ENCODE measurements around the gene RILPL1. TPM values are rescaled to one million over a fixed set of nuclear protein-coding genes. Genes with fewer than 3 reads are reported as not detected.
A peak's percentile ranks its signal among the peaks of the same experiment; 100 is the strongest.

Gene RILPL1
- total and polyA plus RNA-seq, 9 of the 15 experiments (the other 6 are each of a cell fraction or from before 2014, with no cell fraction given): 0.25 to 10.6 (median 8.6) TPM

- TF ChIP-seq CLOCK (CRISPR knock-in tag; IDR thresholded peaks at IDR 0.05; ENCODE audit: borderline replicate concordance) (no peak), DACH1 (IDR thresholded peaks at IDR 0.05; ENCODE audit: partially characterized antibody) (no peak), CHD1 (IDR thresholded peaks at IDR 0.05; ENCODE audit: low read length) (no peak), BRF1 (IDR thresholded peaks at IDR 0.05; ENCODE audit: borderline replicate concordance, extremely low read depth, insufficient read length) (no peak)
These were observed 42.0 kb downstream of the RILPL1 start (continued) for GRCh38 chr12:123491481-123491880.

GRCh38 chr12:123491056-123491455 lies 42.5 kb downstream of the RILPL1 start:
- ChIA-PET POLR2A (interaction anchor here (2.0 kb wide), 1 partner anchor 10 kb away, joined by 7 read pairs; no protein-coding TSS in a partner anchor), CTCF (ENCODE audit: low intra/inter-chr PET ratio) (no interaction called here)
- H3K9ac ChIP-seq (ENCODE audit: insufficient read depth in 1 of 2, low read depth in 2 of 2, low read length in 2 of 2): peak overlapping the region in 1 of 2 experiments; percentile 19; a peak in 1 of 4 replicates
- no peaks in the 10 kb centered on the region for H3K27me3 ChIP-seq (ENCODE audit: control insufficient read depth in 2 of 2, insufficient read depth in 2 of 2, low read length in 2 of 2)
- 75% methylated on average over 11 of the region's 11 CpGs for WGBS (ENCODE audit: insufficient coverage, low coverage, missing lambda C conversion rate)
- H3K9me1 ChIP-seq (ENCODE audit: control insufficient read depth, insufficient read depth, low read length): no peaks in the 10 kb centered on the region
- H3K9me3 ChIP-seq (replicated peaks; ENCODE audit: control insufficient read depth, insufficient read depth, low read depth, low read length): no peaks in the 10 kb centered on the region
- no peaks in the 10 kb centered on the region for H4K20me1 ChIP-seq (replicated peaks; ENCODE audit: control insufficient read depth, insufficient read depth, low read length)
- H3K79me2 ChIP-seq (ENCODE audit: control insufficient read depth, insufficient read depth, low read length): no peaks in the 10 kb centered on the region
- H3K27ac ChIP-seq (ENCODE audit: extremely low read depth, low read depth, low read length): no peak overlapping the region
- H3K4me3 ChIP-seq: no peak overlapping the region
- no peak overlapping the region for H3K4me2 ChIP-seq (ENCODE audit: insufficient read depth, low read length)
- intact Hi-C loops (cut with micrococcal nuclease): no loop called here
- H2AFZ ChIP-seq (ENCODE audit: low read depth, low read length): no peak overlapping the region
- no TSS peak for BruUV-seq (replicated peaks)
- peaks cover 2 to 12% of the 10 kb centered on the region in 2 experiments; a peak in 4 of 5 replicates for H3K4me1 ChIP-seq (replicated peaks in 1 of 2; ENCODE audit: control insufficient read depth in 2 of 2, insufficient read depth in 2 of 2, low read length in 2 of 2)
- DNase-seq (ENCODE audit: extremely low read depth in 1 of 4, low spot score in 3 of 4) (no peak), FAIRE-seq (no peak), ATAC-seq (no peak)
- in situ Hi-C loops (cut with MboI): no loop called here
- H3K36me3 ChIP-seq (ENCODE audit: control insufficient read depth, insufficient read depth, low read length): no peaks in the 10 kb centered on the region; the same call in 2 of the 3 replicates
- no peak for TF ChIP-seq GTF2F1 (IDR thresholded peaks at IDR 0.05; ENCODE audit: low read depth, low read length)
- TF ChIP-seq EP400 (IDR thresholded peaks at IDR 0.05): no peak
- no peak for TF ChIP-seq KLF13 (tag; IDR thresholded peaks at IDR 0.05; ENCODE audit: borderline replicate concordance, low read depth)
- TF ChIP-seq ZNF318 (IDR thresholded peaks at IDR 0.05; ENCODE audit: borderline replicate concordance in 1 of 2, low read depth in 1 of 2): no peak
- no peak for TF ChIP-seq ELF4 (CRISPR knock-in tag; IDR thresholded peaks at IDR 0.05)
- no peak for TF ChIP-seq FOXM1 (IDR thresholded peaks at IDR 0.05; ENCODE audit: low read depth)
- TF ChIP-seq FOXM1 (CRISPR knock-in tag; IDR thresholded peaks at IDR 0.05; ENCODE audit: low read depth): no peak

Measured in K562 (cell line).